Measurements from ENCODE around the gene SMTNL1. TPM values are rescaled to one million over a fixed set of nuclear protein-coding genes. Genes with fewer than 3 reads are reported as not detected.
A peak's percentile ranks its signal among the peaks of the same experiment; 100 is the strongest.

Gene SMTNL1
- total RNA-seq, 1 experiment from 2014 or later: not detected

DNA sequence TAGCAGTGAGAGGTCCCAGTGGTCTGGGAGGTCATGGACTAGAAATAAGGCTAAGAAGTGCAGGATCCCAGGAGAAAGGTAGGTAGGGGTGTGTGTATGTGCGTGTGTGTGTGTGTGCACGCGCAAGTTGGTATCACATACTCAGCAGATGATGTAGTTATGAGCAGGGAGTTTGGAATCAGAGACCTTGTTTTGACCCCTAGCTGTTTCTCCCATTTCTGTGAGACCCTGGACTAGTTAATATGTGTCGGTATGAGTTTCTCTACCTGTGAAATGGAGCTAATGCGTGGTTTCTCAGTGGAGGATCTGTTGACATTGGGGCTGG lies 61.4 kb downstream of the SMTNL1 start:
- H3K4me2 ChIP-seq (ENCODE audit: insufficient read depth, insufficient read length, low read length): peak overlapping the region; percentile 57
- Mint-ChIP-seq H3K27ac (peak overlapping the region; percentile 17 to 28 (median 19); a peak in 4 of 7 replicates), H3K36me3 (ENCODE audit: insufficient read depth in 1 of 3, low read depth in 3 of 3) (peaks cover 15 to 30% (median 18%) of the 10 kb centered on the region in 3 experiments; a peak in 6 of 7 replicates), H3K27me3 (ENCODE audit: low read depth) (no peaks in the 10 kb centered on the region), H3K4me1 (peaks cover 24 to 54% of the 10 kb centered on the region in 2 experiments), H3K4me3 (peak overlapping the region; percentile 70 to 79), H3K9me3 (no peaks in the 10 kb centered on the region)
- no peaks in the 10 kb centered on the region for H4K20me1 ChIP-seq (ENCODE audit: control insufficient read depth, insufficient read depth, insufficient read length)
- H2AK5ac ChIP-seq (ENCODE audit: insufficient read length, low read length): no peak overlapping the region
- WGBS (ENCODE audit: extremely low coverage, insufficient read length, low lambda C conversion rate): no CpG with 5 or more reads among the region's 5 CpGs
- no peak overlapping the region for H2BK12ac ChIP-seq (ENCODE audit: insufficient read length, low read depth, low read length)
- no peak overlapping the region for H3K56ac ChIP-seq (ENCODE audit: insufficient read length, low read depth, low read length)
- no peak overlapping the region for H2BK20ac ChIP-seq (ENCODE audit: low read depth, low read length, poor library complexity, severe bottlenecking)
- peaks cover 4% of the 10 kb centered on the region; the same call in 1 of the 2 replicates for H3K4me1 ChIP-seq (ENCODE audit: insufficient read depth, low read length)
- H4K91ac ChIP-seq (ENCODE audit: insufficient read length, low read depth, low read length): no peak overlapping the region
- H3T11ph ChIP-seq (ENCODE audit: low read length): no peak overlapping the region
- H3K9me3 ChIP-seq (ENCODE audit: control insufficient read depth, low read depth, low read length): no peaks in the 10 kb centered on the region
- no peak overlapping the region for H3K27ac ChIP-seq (ENCODE audit: insufficient read length, low read depth, low read length)
- no peak overlapping the region for H2AFZ ChIP-seq (ENCODE audit: low read length)
- no peak overlapping the region for H3K4ac ChIP-seq (ENCODE audit: low read depth, low read length)
- no peaks in the 10 kb centered on the region for H3K79me1 ChIP-seq (ENCODE audit: insufficient read depth, low read depth, low read length, poor library complexity, severe bottlenecking)
- H4K8ac ChIP-seq (replicated peaks; ENCODE audit: insufficient read length, low read depth, low read length): no peak overlapping the region
- H3K27me3 ChIP-seq (ENCODE audit: insufficient read depth, low read length): no peaks in the 10 kb centered on the region
- peaks cover 8% of the 10 kb centered on the region for H3K23me2 ChIP-seq (ENCODE audit: insufficient read length, low read depth, low read length, poor library complexity, severe bottlenecking)
- H3K18ac ChIP-seq (ENCODE audit: insufficient read length, low read depth, low read length): no peak overlapping the region
- no peak overlapping the region for H4K5ac ChIP-seq (ENCODE audit: insufficient read length, low read depth, low read length)
- H2BK15ac ChIP-seq (ENCODE audit: low read depth, low read length): no peak overlapping the region
- H3K9ac ChIP-seq (ENCODE audit: extremely low read depth, insufficient read length, low read length): no peak overlapping the region
- no peak overlapping the region for H2BK5ac ChIP-seq (ENCODE audit: insufficient read length, low read length)
- TF ChIP-seq, protein P1, sequence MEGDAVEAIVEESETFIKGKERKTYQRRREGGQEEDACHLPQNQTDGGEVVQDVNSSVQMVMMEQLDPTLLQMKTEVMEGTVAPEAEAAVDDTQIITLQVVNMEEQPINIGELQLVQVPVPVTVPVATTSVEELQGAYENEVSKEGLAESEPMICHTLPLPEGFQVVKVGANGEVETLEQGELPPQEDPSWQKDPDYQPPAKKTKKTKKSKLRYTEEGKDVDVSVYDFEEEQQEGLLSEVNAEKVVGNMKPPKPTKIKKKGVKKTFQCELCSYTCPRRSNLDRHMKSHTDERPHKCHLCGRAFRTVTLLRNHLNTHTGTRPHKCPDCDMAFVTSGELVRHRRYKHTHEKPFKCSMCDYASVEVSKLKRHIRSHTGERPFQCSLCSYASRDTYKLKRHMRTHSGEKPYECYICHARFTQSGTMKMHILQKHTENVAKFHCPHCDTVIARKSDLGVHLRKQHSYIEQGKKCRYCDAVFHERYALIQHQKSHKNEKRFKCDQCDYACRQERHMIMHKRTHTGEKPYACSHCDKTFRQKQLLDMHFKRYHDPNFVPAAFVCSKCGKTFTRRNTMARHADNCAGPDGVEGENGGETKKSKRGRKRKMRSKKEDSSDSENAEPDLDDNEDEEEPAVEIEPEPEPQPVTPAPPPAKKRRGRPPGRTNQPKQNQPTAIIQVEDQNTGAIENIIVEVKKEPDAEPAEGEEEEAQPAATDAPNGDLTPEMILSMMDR (conservative IDR thresholded peaks at IDR 0.05): no peak
- H2BK120ac ChIP-seq (ENCODE audit: low read depth, low read length, poor library complexity, severe bottlenecking): no peak overlapping the region
- H3K79me2 ChIP-seq (ENCODE audit: insufficient read depth, low read length): no peaks in the 10 kb centered on the region
- no peak overlapping the region for H3K23ac ChIP-seq (ENCODE audit: insufficient read length, low read depth, low read length)
- no peak for DNase-seq
- H3K14ac ChIP-seq (ENCODE audit: insufficient read depth, low read length): no peak overlapping the region

Measured in H9 (cell line).